HCT116 (cell line): ENCODE measurements around the gene CASR. TPM values are rescaled to one million over a fixed set of nuclear protein-coding genes. Genes with fewer than 3 reads are reported as not detected.

Experiments used
- ATAC-seq: fragments of 200-7000 bp; cut with Tn5 transposase; 2 replicates; pipeline ENCODE4 v1.9.1; 2020; ENCODE audit warnings: mild to moderate bottlenecking, moderate library complexity
- BruUV-seq: library from RNA; stranded (reverse); fragments of 400-500 nt; replicated peaks from 2 replicates; lab custom pipeline; 2021; lab: Mats Ljungman, UMichigan
- CTCF ChIA-PET: fragments of 300-600 bp; sonication (Branson Sonifier 250); formaldehyde crosslinking; loops from one replicate; lab custom pipeline; 2021; ENCODE audit warnings: antibody characterized with exemption; lab: Charles Lee
- POLR2A ChIA-PET: fragments of 300-600, 350-600 bp; sonication (Branson Sonifier 250); formaldehyde crosslinking; loops from one replicate; lab custom pipeline; 2021; ENCODE audit warnings: antibody characterized with exemption; lab: Charles Lee
- RAD21 ChIA-PET, 2 experiments: fragments of 300-600 bp; sonication (Branson Sonifier 250); formaldehyde crosslinking; loops; one replicate each; lab custom pipeline; 2023; ENCODE audit warnings: low total read pairs in 2 of 2; ENCODE audit not compliant: uncharacterized antibody in 2 of 2, unreplicated experiment in 2 of 2, low non-redundant PET in 1 of 2; lab: Charles Lee
- DNase-seq: peaks from one replicate; pipeline ENCODE4 v3.0.0-alpha.2; 2010; ENCODE audit warnings: low read depth, low spot score
- H2AFZ ChIP-seq: fragments of 200-600 bp; shearing (Covaris generic), sonication (generic); 2 replicates; pipeline ENCODE4 v1.6.1; 2017; ENCODE audit warnings: low read depth, mixed run types, mixed read lengths, antibody characterized with exemption, low read length; ENCODE audit not compliant: poor library complexity, severe bottlenecking
- H3K27ac ChIP-seq: 2 replicates; pipeline ENCODE4 v1.5.1; 2012; ENCODE audit warnings: low read depth, low read length
- H3K27me3 ChIP-seq: fragments of 200-600 bp; sonication (generic); 2 replicates; pipeline ENCODE4 v1.6.1; 2016; ENCODE audit warnings: mixed run types, low read length, mixed read lengths; ENCODE audit not compliant: insufficient read depth
- H3K36me3 ChIP-seq, 2 experiments: fragments of 200-500 bp in 1 of 2; fragments of 200-600 bp in 1 of 2; sonication (Bioruptor generic) in 1 of 2; sonication (generic) in 1 of 2; 2 replicates each; pipeline versions ENCODE4 v1.5.1 to v1.6.1; 2014 to 2016; ENCODE audit warnings: low read length in 2 of 2, inconsistent platforms in 1 of 2, mixed read lengths in 1 of 2, mixed run types in 1 of 2; ENCODE audit not compliant: insufficient read depth in 2 of 2, control insufficient read depth in 1 of 2
- H3K4me1 ChIP-seq, 2 experiments: fragments of 200-600 bp in 1 of 2; sonication (generic) in 1 of 2; 2 replicates each; pipeline versions ENCODE4 v1.5.1 to v1.6.1; 2012 to 2017; ENCODE audit warnings: low read length in 2 of 2, inconsistent platforms in 1 of 2, mild to moderate bottlenecking in 1 of 2, mixed read lengths in 1 of 2, mixed run types in 1 of 2, moderate library complexity in 1 of 2; ENCODE audit not compliant: insufficient read depth in 2 of 2, control insufficient read depth in 1 of 2
- H3K4me2 ChIP-seq: fragments of 200-600 bp; sonication (generic); 2 replicates; pipeline ENCODE4 v1.6.1; 2017; ENCODE audit warnings: mixed run types, low read length, mixed read lengths
- H3K4me3 ChIP-seq, 2 experiments: fragments of 200-600 bp in 1 of 2; sonication (generic) in 1 of 2; replicated peaks in 1 of 2; 2 replicates each; pipeline ENCODE4 v1.5.1; 2011 to 2016; ENCODE audit warnings: low read length in 2 of 2, control low read depth in 1 of 2, low read depth in 1 of 2, mild to moderate bottlenecking in 1 of 2, mixed read lengths in 1 of 2, mixed run types in 1 of 2
- H3K79me2 ChIP-seq: fragments of 200-600 bp; sonication (generic); 2 replicates; pipeline ENCODE4 v1.6.1; 2017; ENCODE audit warnings: mild to moderate bottlenecking, mixed run types, low read length, moderate library complexity, mixed read lengths; ENCODE audit not compliant: insufficient read depth
- H3K9ac ChIP-seq: fragments of 200-600 bp; sonication (generic); 2 replicates; pipeline ENCODE4 v1.6.1; 2016; ENCODE audit warnings: low read length, mixed read lengths
- H3K9me2 ChIP-seq: fragments of 200-600 bp; sonication (generic), shearing (Covaris generic); 2 replicates; pipeline ENCODE4 v1.6.1; 2017; ENCODE audit warnings: mixed run types, mild to moderate bottlenecking, moderate library complexity; ENCODE audit not compliant: insufficient read depth
- H3K9me3 ChIP-seq, 2 experiments: fragments of 200-500 bp in 1 of 2; fragments of 200-600 bp in 1 of 2; sonication (Bioruptor generic) in 1 of 2; sonication (generic) in 1 of 2; 2 replicates each; pipeline ENCODE4 v1.6.1; 2014 to 2017; ENCODE audit warnings: low read length in 2 of 2, mixed read lengths in 2 of 2, inconsistent platforms in 1 of 2, low read depth in 1 of 2, mild to moderate bottlenecking in 1 of 2, mixed run types in 1 of 2, moderate library complexity in 1 of 2; ENCODE audit not compliant: control insufficient read depth in 1 of 2, insufficient read depth in 1 of 2
- H4K20me1 ChIP-seq: fragments of 200-600 bp; sonication (generic), shearing (Covaris generic); 2 replicates; pipeline ENCODE4 v1.6.1; 2017; ENCODE audit warnings: mixed run types, mild to moderate bottlenecking, moderate library complexity; ENCODE audit not compliant: insufficient read depth
- CBX3 ChIP-seq: IDR thresholded peaks from 2 replicates; pipeline ENCODE4 v1.6.1; 2012; ENCODE audit warnings: low read depth
- CTCF ChIP-seq, 3 experiments: fragments of 200-600 bp in 1 of 3; sonication (generic) in 1 of 3; IDR thresholded peaks in 2 of 3; conservative IDR thresholded peaks in 1 of 3; 2 replicates each; pipeline ENCODE4 v1.5.1; 2012 to 2017; ENCODE audit warnings: low read depth in 2 of 3, low read length in 2 of 3, antibody characterized with exemption in 1 of 3, borderline replicate concordance in 1 of 3, control low read depth in 1 of 3, mild to moderate bottlenecking in 1 of 3, mixed read lengths in 1 of 3, mixed run types in 1 of 3, moderate library complexity in 1 of 3; ENCODE audit not compliant: insufficient read depth in 1 of 3
- EZH2phosphoT487 ChIP-seq: fragments of 200-600 bp; IDR thresholded peaks from 2 replicates; pipeline ENCODE4 v1.6.1; 2018; ENCODE audit warnings: antibody characterized with exemption, borderline replicate concordance
- FOSL1 ChIP-seq: IDR thresholded peaks from 2 replicates; pipeline ENCODE4 v1.6.1; 2012; ENCODE audit warnings: low read depth
- MAX ChIP-seq: IDR thresholded peaks from 2 replicates; pipeline ENCODE4 v1.6.1; 2012
- RAD21 ChIP-seq: IDR thresholded peaks from 2 replicates; pipeline ENCODE4 v1.6.1; 2012; ENCODE audit warnings: low read depth, mild to moderate bottlenecking
- TCF7L2 ChIP-seq: IDR thresholded peaks from 2 replicates; pipeline ENCODE4 v1.7.0; 2011; ENCODE audit warnings: borderline replicate concordance, inconsistent platforms; ENCODE audit not compliant: insufficient read depth, insufficient read length; ENCODE audit errors: extremely low read depth
- ZFX ChIP-seq: fragments of 450-650 bp; IDR thresholded peaks from 2 replicates; pipeline ENCODE4 v1.6.1; 2017
- ZNF274 ChIP-seq: fragments of 200-500 bp; sonication (Bioruptor generic); IDR thresholded peaks from 2 replicates; pipeline ENCODE4 v1.6.1; 2014; ENCODE audit warnings: mild to moderate bottlenecking, low read depth, low read length, inconsistent platforms
- intact Hi-C: fragments of 100-400 bp; cut with micrococcal nuclease; formaldehyde crosslinking; loops from 2 replicates; pipeline ENCODE4 v1.10.0; 2022
- total RNA-seq: library from RNA; stranded (reverse); gene quantifications from one replicate; pipeline ENCODE4 v1.2.1, GENCODE V29; 2021; ENCODE audit not compliant: unreplicated experiment
- TF ChIP-seq, protein P1 (sequence below): IDR thresholded peaks from 2 replicates; pipeline ENCODE4 v1.6.1; 2012
- TF ChIP-seq, protein P2 (sequence below): IDR thresholded peaks from 2 replicates; pipeline ENCODE4 v1.6.1; 2011; ENCODE audit warnings: mild to moderate bottlenecking, low read length, moderate library complexity; ENCODE audit not compliant: insufficient replicate concordance; ENCODE audit errors: extremely low read depth

Gene CASR
- total RNA-seq, 1 experiment from 2014 or later = not detected

- Histone ChIP-seq H4K20me1 (no peaks in the 10 kb centered on the region), H2AFZ (no peak overlapping the region), H3K36me3 (no peaks in the 10 kb centered on the region), H3K4me3 (no peak overlapping the region), H3K4me2 (no peak overlapping the region), H3K27ac (no peak overlapping the region), H3K9ac (no peak overlapping the region), H3K27me3 (no peaks in the 10 kb centered on the region), H3K9me3 (no peaks in the 10 kb centered on the region), H3K4me1 (no peaks in the 10 kb centered on the region), H3K79me2 (no peaks in the 10 kb centered on the region), H3K9me2 (no peaks in the 10 kb centered on the region)
- ChIA-PET POLR2A (no interaction called here), CTCF (no interaction called here), RAD21 (no interaction called here)
- intact Hi-C loops = no loop called here
- TF ChIP-seq, protein P1, sequence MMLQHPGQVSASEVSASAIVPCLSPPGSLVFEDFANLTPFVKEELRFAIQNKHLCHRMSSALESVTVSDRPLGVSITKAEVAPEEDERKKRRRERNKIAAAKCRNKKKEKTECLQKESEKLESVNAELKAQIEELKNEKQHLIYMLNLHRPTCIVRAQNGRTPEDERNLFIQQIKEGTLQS = no peak
- no peak for TF ChIP-seq CBX3
- TF ChIP-seq, protein P2, sequence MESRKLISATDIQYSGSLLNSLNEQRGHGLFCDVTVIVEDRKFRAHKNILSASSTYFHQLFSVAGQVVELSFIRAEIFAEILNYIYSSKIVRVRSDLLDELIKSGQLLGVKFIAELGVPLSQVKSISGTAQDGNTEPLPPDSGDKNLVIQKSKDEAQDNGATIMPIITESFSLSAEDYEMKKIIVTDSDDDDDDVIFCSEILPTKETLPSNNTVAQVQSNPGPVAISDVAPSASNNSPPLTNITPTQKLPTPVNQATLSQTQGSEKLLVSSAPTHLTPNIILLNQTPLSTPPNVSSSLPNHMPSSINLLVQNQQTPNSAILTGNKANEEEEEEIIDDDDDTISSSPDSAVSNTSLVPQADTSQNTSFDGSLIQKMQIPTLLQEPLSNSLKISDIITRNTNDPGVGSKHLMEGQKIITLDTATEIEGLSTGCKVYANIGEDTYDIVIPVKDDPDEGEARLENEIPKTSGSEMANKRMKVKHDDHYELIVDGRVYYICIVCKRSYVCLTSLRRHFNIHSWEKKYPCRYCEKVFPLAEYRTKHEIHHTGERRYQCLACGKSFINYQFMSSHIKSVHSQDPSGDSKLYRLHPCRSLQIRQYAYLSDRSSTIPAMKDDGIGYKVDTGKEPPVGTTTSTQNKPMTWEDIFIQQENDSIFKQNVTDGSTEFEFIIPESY = no peak
- TF ChIP-seq ZNF274 = no peak
- no peak for TF ChIP-seq EZH2phosphoT487
- TF ChIP-seq CTCF (IDR thresholded peaks at IDR 0.05 in 2 of 3, conservative IDR thresholded peaks at IDR 0.05 in 1 of 3; ENCODE audit: borderline replicate concordance in 1 of 3, insufficient read depth in 1 of 3, low read depth in 2 of 3, low read length in 2 of 3) = no peak
- no peak for TF ChIP-seq ZFX
- no peak for TF ChIP-seq FOSL1
- no peak for TF ChIP-seq RAD21
- TF ChIP-seq MAX = no peak
- TF ChIP-seq TCF7L2 = no peak
- no TSS peak for BruUV-seq
- ATAC-seq (no peak), DNase-seq (no peak)
Measured at GRCh38 chr3:122198966-122199365, 15.5 kb downstream of the CASR start.
